CD4-positive, alpha-beta T cell (primary cell): ENCODE measurements around the gene RNF144A. TPM values are rescaled to one million over a fixed set of nuclear protein-coding genes. Genes with fewer than 3 reads are reported as not detected.

Source experiments
- ATAC-seq: fragments of 200-7000 bp; cut with Tn5 transposase; one replicate; pipeline ENCODE4 v1.10.0; 2022; ENCODE audit warnings: mild to moderate bottlenecking; ENCODE audit not compliant: poor library complexity
- CTCF ChIA-PET: fragments of 350-600 bp; sonication (Branson Sonifier 250); formaldehyde crosslinking; loops from one replicate; lab custom pipeline; 2021; ENCODE audit warnings: antibody characterized with exemption, inconsistent platforms; lab: Charles Lee
- POLR2A ChIA-PET: fragments of 350-600 bp; sonication (Branson Sonifier 250); formaldehyde crosslinking; loops from one replicate; lab custom pipeline; 2021; ENCODE audit warnings: antibody characterized with exemption, inconsistent platforms; lab: Charles Lee
- DNase-seq, 14 experiments: peaks; one replicate each; pipeline ENCODE4 v3.0.0-alpha.2; 2013 to 2020; ENCODE audit warnings: mixed read lengths in 2 of 14
- H3K27ac ChIP-seq, 2 donors: one replicate each; pipeline versions ENCODE4 v1.5.1 to v1.7.0; 2013; ENCODE audit warnings: low read length in 2 of 2, low read depth in 1 of 2, mild to moderate bottlenecking in 1 of 2
- H3K27me3 ChIP-seq, 2 experiments: 1 replicate in 1 of 2; 2 replicates in 1 of 2; pipeline versions ENCODE4 v1.6.1 to v1.7.0; 2013; ENCODE audit warnings: low read length in 2 of 2, control low read depth in 1 of 2, mild to moderate bottlenecking in 1 of 2, moderate library complexity in 1 of 2; ENCODE audit not compliant: insufficient read depth in 2 of 2, control insufficient read depth in 1 of 2
- H3K36me3 ChIP-seq: one replicate; pipeline ENCODE4 v1.6.1; 2013; ENCODE audit warnings: low read length, control low read depth; ENCODE audit not compliant: insufficient read depth
- H3K4me1 ChIP-seq: one replicate; pipeline ENCODE4 v1.6.1; 2013; ENCODE audit warnings: low read length, control low read depth; ENCODE audit not compliant: insufficient read depth
- H3K4me3 ChIP-seq: one replicate; pipeline ENCODE4 v1.5.1; 2013; ENCODE audit warnings: mild to moderate bottlenecking, low read length, moderate library complexity
- H3K9me3 ChIP-seq, 2 experiments: 1 replicate in 1 of 2; 2 replicates in 1 of 2; pipeline versions ENCODE4 v1.6.1 to v1.7.0; 2013; ENCODE audit warnings: low read length in 2 of 2, mild to moderate bottlenecking in 2 of 2, control low read depth in 1 of 2, moderate library complexity in 1 of 2; ENCODE audit not compliant: control insufficient read depth in 1 of 2, insufficient read depth in 1 of 2
- H3K27ac Mint-ChIP-seq: one replicate; pipeline ENCODE4 v1.8.0; 2020; ENCODE audit warnings: mixed read lengths
- H3K27me3 Mint-ChIP-seq: one replicate; pipeline ENCODE4 v1.8.0; 2021; ENCODE audit warnings: mixed read lengths
- H3K36me3 Mint-ChIP-seq: one replicate; pipeline ENCODE4 v1.8.0; 2021; ENCODE audit warnings: low read depth, mixed read lengths
- H3K4me1 Mint-ChIP-seq: one replicate; pipeline ENCODE4 v1.8.0; 2021; ENCODE audit warnings: low read depth, mixed read lengths
- H3K4me3 Mint-ChIP-seq: one replicate; pipeline ENCODE4 v1.8.0; 2020; ENCODE audit warnings: mild to moderate bottlenecking, mixed read lengths
- H3K9me3 Mint-ChIP-seq: one replicate; pipeline ENCODE4 v1.8.0; 2020; ENCODE audit warnings: mixed read lengths
- CTCF ChIP-seq: fragments of 200-600 bp; IDR thresholded peaks from one replicate; pipeline ENCODE4 v1.8.0; 2022; ENCODE audit warnings: antibody characterized with exemption, mild to moderate bottlenecking
- intact Hi-C, 2 experiments: fragments of 100-400 bp; cut with DNase I in 1 of 2; cut with micrococcal nuclease in 1 of 2; formaldehyde crosslinking; loops; one replicate each; pipeline versions ENCODE4 v1.15.1 to v1.9.0; 2023 to 2025; cut with DNase I, micrococcal nuclease
- total RNA-seq, 174 experiments: library from RNA in 2 of 174; stranded (reverse) in 2 of 174; gene quantifications; one replicate each; pipeline ENCODE4 v1.2.3 and lab custom pipeline; 2021 to 2026

Gene RNF144A
- total RNA-seq, 2 experiments from 2014 or later, result 39.0 to 40.1 TPM

DNA sequence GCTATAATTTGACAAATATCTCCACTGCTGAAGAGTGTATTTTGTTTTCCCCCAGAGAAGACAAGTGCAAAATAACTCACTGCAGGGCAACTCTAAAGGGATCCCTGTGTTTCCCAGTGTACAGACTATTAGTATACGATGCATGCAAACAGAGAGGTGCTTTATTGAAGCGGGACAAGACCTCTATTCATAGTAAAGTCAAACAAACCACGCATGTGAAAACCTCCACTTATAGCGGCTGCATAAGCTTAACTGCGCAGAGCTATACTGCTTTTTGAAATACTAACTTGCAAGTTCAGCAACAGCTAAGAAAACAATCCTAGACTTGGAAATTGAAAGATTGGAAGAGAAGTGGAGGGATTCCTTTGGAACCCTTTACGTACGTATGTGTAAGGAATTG, 15.6 kb downstream of the RNF144A start:
- H3K9me3 ChIP-seq, result peaks cover 0 to 1% of the 10 kb centered on the region in 2 experiments
- no peak overlapping the region for H3K4me3 ChIP-seq
- H3K36me3 ChIP-seq, result no peaks in the 10 kb centered on the region
- ChIA-PET CTCF (interaction anchor here (1.0 kb wide), 1 partner anchor 12 kb away, joined by 3 read pairs; no protein-coding TSS in a partner anchor), POLR2A (no interaction called here)
- H3K27me3 ChIP-seq, result no peaks in the 10 kb centered on the region
- Mint-ChIP-seq H3K27ac (no peak overlapping the region), H3K4me3 (no peak overlapping the region), H3K36me3 (peaks cover 37% of the 10 kb centered on the region), H3K4me1 (peaks cover 84% of the 10 kb centered on the region), H3K9me3 (peaks cover 3% of the 10 kb centered on the region), H3K27me3 (no peaks in the 10 kb centered on the region)
- no peak for TF ChIP-seq CTCF
- H3K27ac ChIP-seq, result no peak overlapping the region
- peaks cover 29% of the 10 kb centered on the region for H3K4me1 ChIP-seq
- no peak for ATAC-seq
- DNase-seq, result no peak
- intact Hi-C loops, result no loop called here

- Mint-ChIP-seq H3K36me3 (peaks cover 26% of the 10 kb centered on the region), H3K27me3 (no peaks in the 10 kb centered on the region), H3K27ac (peak overlapping the region; percentile 64), H3K4me3 (peak overlapping the region; percentile 68), H3K9me3 (peaks cover 3% of the 10 kb centered on the region), H3K4me1 (peaks cover 80% of the 10 kb centered on the region)
- H3K36me3 ChIP-seq, result no peaks in the 10 kb centered on the region
- H3K27ac ChIP-seq, result no peak overlapping the region
- TF ChIP-seq CTCF, result no peak
- ATAC-seq (no peak), DNase-seq (no peak)
- H3K4me3 ChIP-seq, result no peak overlapping the region
- intact Hi-C loops, result no loop called here
- peaks cover 22% of the 10 kb centered on the region for H3K4me1 ChIP-seq
- no peaks in the 10 kb centered on the region for H3K9me3 ChIP-seq
- ChIA-PET POLR2A (no interaction called here), CTCF (no interaction called here)
- H3K27me3 ChIP-seq, result no peaks in the 10 kb centered on the region
Observed at GRCh38 chr2:6933911-6934310, 16.7 kb downstream of the RNF144A start.

DNA sequence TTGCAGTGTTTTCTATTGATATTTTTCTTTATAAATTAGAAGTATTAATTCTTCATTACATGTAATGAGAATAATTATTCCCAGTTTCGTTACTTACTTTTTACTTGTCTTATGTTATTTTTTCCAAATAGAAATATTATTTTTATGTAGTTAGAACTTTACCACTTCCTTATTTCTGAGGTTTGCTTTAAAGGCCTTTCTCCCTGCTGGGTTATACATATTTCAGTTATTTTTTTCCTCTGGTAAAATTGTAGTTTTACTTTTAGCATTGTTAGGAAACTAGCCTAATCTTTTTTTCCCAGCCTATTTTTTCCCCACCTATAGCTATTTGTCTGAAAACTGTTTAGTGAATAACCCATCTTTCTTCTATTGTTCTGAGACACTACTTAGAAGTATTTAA, 17.1 kb downstream of the RNF144A start:
- DNase-seq (no peak), ATAC-seq (no peak)
- Mint-ChIP-seq H3K4me3 (peak overlapping the region; percentile 23), H3K36me3 (peaks cover 22% of the 10 kb centered on the region), H3K4me1 (peaks cover 80% of the 10 kb centered on the region), H3K27me3 (no peaks in the 10 kb centered on the region), H3K27ac (peak overlapping the region; percentile 7), H3K9me3 (peaks cover 3% of the 10 kb centered on the region)
- H3K27me3 ChIP-seq, result no peaks in the 10 kb centered on the region
- H3K36me3 ChIP-seq, result no peaks in the 10 kb centered on the region
- intact Hi-C loops, result no loop called here
- TF ChIP-seq CTCF, result no peak
- CTCF ChIA-PET, result no interaction called here
- no peaks in the 10 kb centered on the region for H3K9me3 ChIP-seq
- H3K27ac ChIP-seq, result no peak overlapping the region
- POLR2A ChIA-PET, result no interaction called here
- peaks cover 18% of the 10 kb centered on the region for H3K4me1 ChIP-seq
- H3K4me3 ChIP-seq, result no peak overlapping the region
